IMR-90 (cell line): ENCODE results near the gene ATP5F1D. TPM values are rescaled to one million over a fixed set of nuclear protein-coding genes. Genes with fewer than 3 reads are reported as not detected.

Experiments used
- ATAC-seq: fragments of 200-7000 bp; cut with Tn5 transposase; 2 replicates; pipeline ENCODE4 v1.9.1; 2020; ENCODE audit warnings: low read depth, mild to moderate bottlenecking, moderate library complexity
- BruUV-seq: library from RNA; stranded (reverse); fragments of 400-500 nt; replicated peaks from 2 replicates; lab custom pipeline; 2021; lab: Mats Ljungman, UMichigan
- CTCF ChIA-PET: fragments of 300-600 bp; formaldehyde crosslinking; extraction: SDS; loops from one replicate; lab custom pipeline; 2021; ENCODE audit warnings: antibody characterized with exemption; lab: Yijun Ruan, JAX
- POLR2A ChIA-PET: fragments of 300-600 bp; sonication (Branson Sonifier 250); formaldehyde crosslinking; loops from one replicate; lab custom pipeline; 2022; ENCODE audit warnings: antibody characterized with exemption; ENCODE audit not compliant: unreplicated experiment; lab: Charles Lee
- DNase-seq: peaks from one replicate; pipeline ENCODE4 v3.0.0; 2013
- H2AFZ ChIP-seq: replicated peaks from 2 replicates; pipeline ENCODE3; 2013; ENCODE audit warnings: low read length, mild to moderate bottlenecking; ENCODE audit not compliant: poor library complexity
- H2AK5ac ChIP-seq: 2 replicates; pipeline ENCODE4 v1.6.1; 2013; ENCODE audit warnings: low read depth, low read length, inconsistent platforms
- H2AK9ac ChIP-seq: replicated peaks from 2 replicates; pipeline ENCODE3; 2013; ENCODE audit warnings: mild to moderate bottlenecking, low read depth, low read length, moderate library complexity; ENCODE audit not compliant: poor library complexity
- H2BK120ac ChIP-seq: 2 replicates; pipeline ENCODE4 v1.6.1; 2013; ENCODE audit warnings: low read depth, low read length, inconsistent platforms
- H2BK15ac ChIP-seq: 3 replicates; pipeline ENCODE4 v1.6.1; 2013; ENCODE audit warnings: low read depth, low read length, inconsistent platforms
- H2BK20ac ChIP-seq: 2 replicates; pipeline ENCODE4 v1.6.1; 2013; ENCODE audit warnings: low read depth, mild to moderate bottlenecking, inconsistent platforms, low read length, moderate library complexity
- H2BK5ac ChIP-seq: 2 replicates; pipeline ENCODE4 v1.6.1; 2013; ENCODE audit warnings: mild to moderate bottlenecking, low read depth, low read length, inconsistent platforms; ENCODE audit not compliant: poor library complexity, severe bottlenecking
- H3K14ac ChIP-seq: replicated peaks from 2 replicates; pipeline ENCODE4 v1.6.1; 2013; ENCODE audit warnings: low read depth, low read length, inconsistent platforms
- H3K18ac ChIP-seq: 2 replicates; pipeline ENCODE4 v1.6.1; 2013; ENCODE audit warnings: low read depth, low read length, control low read depth
- H3K23ac ChIP-seq: 2 replicates; pipeline ENCODE4 v1.6.1; 2013; ENCODE audit warnings: low read depth, low read length, inconsistent platforms
- H3K27ac ChIP-seq: 2 replicates; pipeline ENCODE4 v1.5.1; 2013; ENCODE audit warnings: mild to moderate bottlenecking, control low read depth, low read length; ENCODE audit not compliant: insufficient read depth
- H3K27me3 ChIP-seq: 2 replicates; pipeline ENCODE4 v1.6.1; 2013; ENCODE audit warnings: low read length; ENCODE audit not compliant: control insufficient read depth, insufficient read depth
- H3K36me3 ChIP-seq: 2 replicates; pipeline ENCODE4 v1.6.1; 2013; ENCODE audit warnings: low read length, mixed read lengths; ENCODE audit not compliant: control insufficient read depth, insufficient read depth
- H3K4ac ChIP-seq: 2 replicates; pipeline ENCODE4 v1.6.1; 2013; ENCODE audit warnings: low read depth, low read length, inconsistent platforms
- H3K4me1 ChIP-seq: 2 replicates; pipeline ENCODE4 v1.6.1; 2013; ENCODE audit warnings: low read length, mixed read lengths; ENCODE audit not compliant: control insufficient read depth, insufficient read depth
- H3K4me2 ChIP-seq: 2 replicates; pipeline ENCODE4 v1.6.1; 2013; ENCODE audit warnings: low read depth, mild to moderate bottlenecking, control low read depth, low read length, moderate library complexity
- H3K4me3 ChIP-seq: 2 replicates; pipeline ENCODE4 v1.5.1; 2013; ENCODE audit warnings: low read depth, mild to moderate bottlenecking, control low read depth, low read length, moderate library complexity; ENCODE audit not compliant: insufficient read depth
- H3K56ac ChIP-seq: 2 replicates; pipeline ENCODE4 v1.6.1; 2013; ENCODE audit warnings: low read length, inconsistent platforms; ENCODE audit not compliant: insufficient read depth; ENCODE audit errors: extremely low read depth
- H3K79me1 ChIP-seq, 2 experiments: 2 replicates each; pipeline ENCODE4 v1.6.1; 2013; ENCODE audit warnings: low read length in 2 of 2, inconsistent platforms in 1 of 2, low read depth in 1 of 2
- H3K9ac ChIP-seq: 2 replicates; pipeline ENCODE4 v1.6.1; 2013; ENCODE audit warnings: low read depth, low read length, control low read depth
- H3K9me1 ChIP-seq: 2 replicates; pipeline ENCODE4 v1.6.1; 2013; ENCODE audit warnings: low read length, inconsistent platforms; ENCODE audit not compliant: insufficient read depth
- H3K9me3 ChIP-seq: 2 replicates; pipeline ENCODE4 v1.6.1; 2013; ENCODE audit warnings: low read length; ENCODE audit not compliant: control insufficient read depth, insufficient read depth
- H4K20me1 ChIP-seq: 2 replicates; pipeline ENCODE4 v1.6.1; 2013; ENCODE audit warnings: low read length, inconsistent platforms; ENCODE audit not compliant: insufficient read depth
- H4K5ac ChIP-seq: 2 replicates; pipeline ENCODE4 v1.6.1; 2013; ENCODE audit warnings: mild to moderate bottlenecking, low read depth, low read length, control low read depth
- H4K8ac ChIP-seq, 2 experiments: 2 replicates each; pipeline ENCODE4 v1.6.1; 2013; ENCODE audit warnings: low read depth in 2 of 2, low read length in 2 of 2, control low read depth in 1 of 2, inconsistent platforms in 1 of 2
- H4K91ac ChIP-seq: 2 replicates; pipeline ENCODE4 v1.6.1; 2013; ENCODE audit warnings: low read depth, low read length, inconsistent platforms; ENCODE audit not compliant: insufficient read depth
- CEBPB ChIP-seq: IDR thresholded peaks from 2 replicates; pipeline ENCODE4 v1.6.1; 2012; ENCODE audit warnings: low read depth, low read length, improper control_type of control experiment
- CHD1 ChIP-seq: IDR thresholded peaks from 2 replicates; pipeline ENCODE4 v1.6.1; 2012; ENCODE audit warnings: low read depth, low read length, improper control_type of control experiment
- FOS ChIP-seq: fragments of 150-350 bp; IDR thresholded peaks from 2 replicates; pipeline ENCODE4 v1.6.1; 2016; ENCODE audit warnings: low read depth, low read length
- NFE2L2 ChIP-seq: fragments of 150-350 bp; IDR thresholded peaks from 2 replicates; pipeline ENCODE4 v1.6.1; 2016; ENCODE audit warnings: low read depth, mild to moderate bottlenecking, low read length
- RAD21 ChIP-seq: IDR thresholded peaks from 2 replicates; pipeline ENCODE4 v1.6.1; 2012; ENCODE audit warnings: low read length, improper control_type of control experiment
- RFX5 ChIP-seq: IDR thresholded peaks from 2 replicates; pipeline ENCODE4 v1.8.0; 2012; ENCODE audit warnings: low read depth, mild to moderate bottlenecking, low read length, moderate library complexity
- SMC3 ChIP-seq: fragments of 150-350 bp; IDR thresholded peaks from 2 replicates; pipeline ENCODE4 v1.6.1; 2016; ENCODE audit warnings: low read depth, mild to moderate bottlenecking, antibody characterized with exemption, low read length, moderate library complexity
- WGBS, 2 experiments: methylation state at CpG; one replicate each; pipeline versions ENCODE4 v1.1.5 to v1.1.7; 2013; ENCODE audit warnings: missing lambda C conversion rate in 2 of 2; ENCODE audit not compliant: insufficient read length in 1 of 2; ENCODE audit errors: extremely low coverage in 2 of 2; 5-methylcytosine and 5-hydroxymethylcytosine counted together
- dilution Hi-C: fragments of 300-500 bp; cut with HindIII; formaldehyde crosslinking; loops from one replicate; pipeline ENCODE4 v1.14.3; 2018; ENCODE audit warnings: low sequenced_read_pairs; ENCODE audit not compliant: unreplicated experiment
- in situ Hi-C: fragments of 300-500 bp; cut with MboI; formaldehyde crosslinking; loops from 3 replicates; pipeline ENCODE4 v1.14.3; 2019; ENCODE audit warnings: low sequenced_read_pairs, inconsistent platforms, mixed read lengths
- intact Hi-C: fragments of 100-400 bp; cut with micrococcal nuclease; formaldehyde crosslinking; loops from 2 replicates; pipeline ENCODE4 v1.10.0; 2022
- polyA plus RNA-seq, 3 experiments: library from polyadenylated mRNA; depleted of rRNA; stranded (reverse); fragments of >200 nt; gene quantifications; 2 replicates each; pipeline ENCODE4 v1.2.3, GENCODE V29; 2012; ENCODE audit warnings: low replicate concordance in 1 of 3
- total RNA-seq: library from RNA; depleted of rRNA; stranded (reverse); fragments of >200 nt; gene quantifications from 2 replicates; pipeline ENCODE4 v1.2.3, GENCODE V29; 2012
- TF ChIP-seq, protein P1 (sequence below): conservative IDR thresholded peaks from 2 replicates; pipeline ENCODE4 v1.5.1; 2012; ENCODE audit warnings: mild to moderate bottlenecking, low read depth, low read length, improper control_type of control experiment

ATP5F1D gene
- total and polyA plus RNA-seq, 2 of the 4 experiments (the other 2 are of a cell fraction) = 7.3 to 140 TPM

DNA sequence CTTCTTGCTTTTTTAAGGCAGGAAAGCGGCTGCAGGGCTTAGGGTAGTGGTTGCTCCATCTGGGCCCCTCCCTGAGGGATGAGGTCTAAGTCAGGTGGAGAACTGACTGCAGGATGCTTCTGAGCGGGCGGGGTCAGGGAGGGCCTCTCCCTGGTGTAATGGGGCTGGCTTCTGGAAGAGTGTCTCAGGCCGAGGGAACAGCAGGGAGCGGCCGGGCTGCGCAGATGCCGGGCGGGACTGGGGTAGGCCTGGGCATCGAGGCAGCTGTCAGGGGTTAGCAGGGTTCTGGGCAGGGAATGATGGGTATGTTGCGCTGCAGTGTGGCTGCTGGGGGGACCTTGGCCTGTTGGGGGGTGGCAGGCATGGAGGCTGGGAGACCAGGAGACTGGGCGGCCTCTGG lies 36.5 kb downstream of the ATP5F1D start:
- 75% methylated on average over 2 of the region's 12 CpGs; no CpG with 5 or more reads in 1 of the 2 experiments for WGBS, 2 experiments
- no peak overlapping the region for H2AFZ ChIP-seq

More for the DNA sequence above, 36.5 kb downstream of the ATP5F1D start:
- Histone ChIP-seq H3K27ac (no peak overlapping the region), H3K4ac (no peak overlapping the region), H4K5ac (no peak overlapping the region), H2AK9ac (no peak overlapping the region), H4K20me1 (peaks cover 39% of the 10 kb centered on the region), H3K4me2 (no peak overlapping the region), H2BK120ac (no peak overlapping the region), H2BK5ac (no peak overlapping the region), H3K4me3 (no peak overlapping the region), H3K18ac (no peak overlapping the region), H2BK15ac (no peak overlapping the region), H3K9me3 (no peaks in the 10 kb centered on the region), H3K9me1 (no peaks in the 10 kb centered on the region), H3K4me1 (peaks cover 14% of the 10 kb centered on the region), H3K56ac (no peak overlapping the region), H4K91ac (no peak overlapping the region), H3K9ac (no peak overlapping the region), H2AK5ac (no peak overlapping the region), H3K14ac (no peak overlapping the region), H2BK20ac (no peak overlapping the region), H3K36me3 (peaks cover 29% of the 10 kb centered on the region), H3K27me3 (peaks cover under 1% of the 10 kb centered on the region; the same call in 1 of the 2 replicates), H4K8ac (no peak overlapping the region), H3K23ac (no peak overlapping the region), H3K79me1 (peaks cover 19 to 43% of the 10 kb centered on the region in 2 experiments; a peak in 3 of 4 replicates)
- POLR2A ChIA-PET = interaction anchor here (0.6 kb wide), 1 partner anchor 9 kb away, joined by 3 read pairs; no protein-coding TSS in a partner anchor
- no TSS peak for BruUV-seq
- dilution Hi-C loops = no loop called here
- CTCF ChIA-PET = no interaction called here
- ATAC-seq (no peak), DNase-seq (no peak)
- TF ChIP-seq CEBPB (no peak), SMC3 (no peak), RAD21 (no peak), FOS (no peak), NFE2L2 (no peak), RFX5 (no peak), CHD1 (no peak)
- TF ChIP-seq, protein P1, sequence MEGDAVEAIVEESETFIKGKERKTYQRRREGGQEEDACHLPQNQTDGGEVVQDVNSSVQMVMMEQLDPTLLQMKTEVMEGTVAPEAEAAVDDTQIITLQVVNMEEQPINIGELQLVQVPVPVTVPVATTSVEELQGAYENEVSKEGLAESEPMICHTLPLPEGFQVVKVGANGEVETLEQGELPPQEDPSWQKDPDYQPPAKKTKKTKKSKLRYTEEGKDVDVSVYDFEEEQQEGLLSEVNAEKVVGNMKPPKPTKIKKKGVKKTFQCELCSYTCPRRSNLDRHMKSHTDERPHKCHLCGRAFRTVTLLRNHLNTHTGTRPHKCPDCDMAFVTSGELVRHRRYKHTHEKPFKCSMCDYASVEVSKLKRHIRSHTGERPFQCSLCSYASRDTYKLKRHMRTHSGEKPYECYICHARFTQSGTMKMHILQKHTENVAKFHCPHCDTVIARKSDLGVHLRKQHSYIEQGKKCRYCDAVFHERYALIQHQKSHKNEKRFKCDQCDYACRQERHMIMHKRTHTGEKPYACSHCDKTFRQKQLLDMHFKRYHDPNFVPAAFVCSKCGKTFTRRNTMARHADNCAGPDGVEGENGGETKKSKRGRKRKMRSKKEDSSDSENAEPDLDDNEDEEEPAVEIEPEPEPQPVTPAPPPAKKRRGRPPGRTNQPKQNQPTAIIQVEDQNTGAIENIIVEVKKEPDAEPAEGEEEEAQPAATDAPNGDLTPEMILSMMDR = no peak
- intact Hi-C loops = loop anchor here (5.0 kb wide), 2 partner anchors 84 to 129 kb away; partner anchors contain the start of gene DAZAP1
- in situ Hi-C loops = no loop called here
